Measurements from ENCODE around the gene MAB21L1.

DNA sequence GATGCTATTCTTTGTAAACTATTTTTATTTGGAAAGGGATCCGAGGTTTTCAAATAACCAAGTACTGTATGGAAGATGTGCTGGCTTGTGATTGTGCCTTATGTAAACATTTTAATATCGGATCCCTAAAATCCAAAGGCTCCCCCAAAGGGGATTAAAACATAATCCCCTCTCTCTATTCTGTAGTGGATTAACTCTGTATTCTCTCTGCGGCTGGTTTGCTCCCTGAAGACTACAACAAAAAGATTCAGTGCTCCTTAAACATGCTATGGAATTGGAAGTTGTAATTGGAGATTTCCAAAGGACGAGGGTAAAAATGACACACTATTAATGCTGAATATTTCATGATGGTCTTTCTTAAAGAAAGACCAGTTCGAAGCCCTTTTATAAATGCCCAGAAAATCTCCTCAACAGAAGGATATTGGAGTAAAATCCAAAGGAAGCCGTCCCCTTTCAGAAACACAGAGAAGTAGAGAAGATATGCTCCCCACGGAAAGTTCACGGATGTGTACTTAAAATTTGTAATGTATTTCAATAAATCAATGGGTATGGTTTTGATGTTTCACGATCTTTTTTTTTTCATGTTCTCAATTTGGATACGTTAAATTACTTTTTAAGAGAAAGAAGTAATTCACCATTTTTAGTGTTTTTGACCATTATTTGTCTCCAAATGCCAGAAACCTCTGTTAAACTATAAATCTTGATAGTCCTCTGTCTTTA is 6.5 kb downstream of the MAB21L1 start:
- no peak for TF ChIP-seq CTCF (IDR thresholded peaks at IDR 0.05; ENCODE audit: extremely low read depth in 1 of 2, insufficient read depth in 1 of 2, low read depth in 1 of 2, low read length in 2 of 2)
- no peak for TF ChIP-seq POLR2A (IDR thresholded peaks at IDR 0.05; ENCODE audit: low read depth, low read length)
- TF ChIP-seq EZH2 (IDR thresholded peaks at IDR 0.05; ENCODE audit: borderline replicate concordance, low read depth, low read length, severe bottlenecking) = no peak
- TF ChIP-seq JUN (IDR thresholded peaks at IDR 0.05; ENCODE audit: borderline replicate concordance, insufficient read depth, insufficient read length, low read depth) = no peak
- no peak for TF ChIP-seq MYC (IDR thresholded peaks at IDR 0.05; ENCODE audit: low read depth, low read length)
- TF ChIP-seq, protein P1, sequence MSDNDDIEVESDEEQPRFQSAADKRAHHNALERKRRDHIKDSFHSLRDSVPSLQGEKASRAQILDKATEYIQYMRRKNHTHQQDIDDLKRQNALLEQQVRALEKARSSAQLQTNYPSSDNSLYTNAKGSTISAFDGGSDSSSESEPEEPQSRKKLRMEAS (IDR thresholded peaks at IDR 0.05; ENCODE audit: insufficient read depth, insufficient read length) = no peak

Measured in endothelial cell of umbilical vein (primary cell).